Uterus (tissue), 2 donors: ENCODE measurements around the gene MAVS.

ENCODE experiments used
- CTCF ChIP-seq, 4 experiments: fragments of 200-600 bp in 2 of 4; fragments of 450-650 bp in 2 of 4; sonication (generic) in 2 of 4; IDR thresholded peaks; one replicate each; pipeline ENCODE4 v1.5.1; 2016 to 2019; ENCODE audit warnings: antibody characterized with exemption in 4 of 4, mild to moderate bottlenecking in 2 of 4, moderate library complexity in 1 of 4
- POLR2A ChIP-seq, 2 donors: fragments of 450-650 bp; IDR thresholded peaks; one replicate each; pipeline ENCODE4 v1.6.1; 2016; ENCODE audit warnings: antibody characterized with exemption in 2 of 2, mild to moderate bottlenecking in 1 of 2, moderate library complexity in 1 of 2

GRCh38 chr20:3836132-3836531 lies 10.5 kb upstream of the MAVS start:
- TF ChIP-seq CTCF (IDR thresholded peaks at IDR 0.05), result no peak
- no peak for TF ChIP-seq POLR2A (IDR thresholded peaks at IDR 0.05)
